GM21825 (cell line): ENCODE data around the gene PKDCC.
"Not testable (repeated sequence)": the region's sequence is repeated elsewhere in the genome, so short reads cannot be mapped to it uniquely, and the experiment has no call there.

Experiments used
- ATAC-seq: cut with Tn5 transposase; IDR thresholded peaks from one replicate; pipeline ENCODE4 v1.9.1; 2021; ENCODE audit warnings: mild to moderate bottlenecking, moderate library complexity; ENCODE audit not compliant: unreplicated experiment

Gene PKDCC

DNA sequence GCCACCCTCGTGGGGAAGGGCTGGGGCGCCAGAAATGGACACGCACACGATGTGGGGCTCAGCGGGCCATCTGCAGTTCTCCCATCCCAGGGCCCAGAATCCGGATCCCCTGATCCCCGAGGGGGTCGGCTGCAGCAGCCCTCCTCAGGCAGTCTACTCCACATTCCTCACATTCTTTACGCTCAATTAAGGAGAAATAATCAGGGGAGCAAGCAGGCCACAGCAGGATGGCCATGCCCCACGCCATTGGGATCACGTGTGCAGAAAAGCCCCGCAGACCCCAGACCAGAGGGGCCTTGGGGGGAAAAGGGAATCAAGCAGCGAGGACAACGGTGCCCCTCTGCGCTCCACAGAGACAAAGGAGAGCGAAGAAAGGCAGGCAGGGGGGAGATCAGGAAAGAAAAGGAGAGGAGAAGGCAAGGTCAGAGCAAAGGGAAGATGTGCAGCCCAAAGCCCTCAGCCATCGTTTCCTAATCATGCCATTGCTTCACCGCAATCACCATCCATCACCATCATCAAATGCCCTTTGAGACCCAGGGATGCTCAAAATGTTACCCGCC is 17.5 kb upstream of the PKDCC start:
- no peak for ATAC-seq

DNA sequence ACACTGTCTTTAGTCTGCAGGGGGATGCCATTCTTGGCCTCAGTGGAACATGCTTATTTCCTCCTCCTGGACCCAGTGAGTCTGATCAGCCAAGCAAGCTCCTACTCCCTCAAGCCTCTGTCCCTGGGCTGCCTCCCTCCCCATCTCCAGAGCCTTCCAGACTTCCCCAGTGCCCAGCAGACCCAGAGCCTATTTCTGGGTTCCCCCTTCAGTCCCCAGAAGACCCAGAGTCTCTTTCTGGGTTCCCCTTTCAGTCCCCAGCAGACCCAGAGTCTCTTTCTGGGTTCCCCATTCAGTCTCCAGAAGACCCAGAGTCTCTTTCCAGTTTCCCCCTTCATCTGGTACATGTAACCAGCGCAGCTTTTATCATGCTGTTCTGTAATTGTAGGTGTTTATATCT is 17.0 kb upstream of the PKDCC start:
- no peak for ATAC-seq

DNA sequence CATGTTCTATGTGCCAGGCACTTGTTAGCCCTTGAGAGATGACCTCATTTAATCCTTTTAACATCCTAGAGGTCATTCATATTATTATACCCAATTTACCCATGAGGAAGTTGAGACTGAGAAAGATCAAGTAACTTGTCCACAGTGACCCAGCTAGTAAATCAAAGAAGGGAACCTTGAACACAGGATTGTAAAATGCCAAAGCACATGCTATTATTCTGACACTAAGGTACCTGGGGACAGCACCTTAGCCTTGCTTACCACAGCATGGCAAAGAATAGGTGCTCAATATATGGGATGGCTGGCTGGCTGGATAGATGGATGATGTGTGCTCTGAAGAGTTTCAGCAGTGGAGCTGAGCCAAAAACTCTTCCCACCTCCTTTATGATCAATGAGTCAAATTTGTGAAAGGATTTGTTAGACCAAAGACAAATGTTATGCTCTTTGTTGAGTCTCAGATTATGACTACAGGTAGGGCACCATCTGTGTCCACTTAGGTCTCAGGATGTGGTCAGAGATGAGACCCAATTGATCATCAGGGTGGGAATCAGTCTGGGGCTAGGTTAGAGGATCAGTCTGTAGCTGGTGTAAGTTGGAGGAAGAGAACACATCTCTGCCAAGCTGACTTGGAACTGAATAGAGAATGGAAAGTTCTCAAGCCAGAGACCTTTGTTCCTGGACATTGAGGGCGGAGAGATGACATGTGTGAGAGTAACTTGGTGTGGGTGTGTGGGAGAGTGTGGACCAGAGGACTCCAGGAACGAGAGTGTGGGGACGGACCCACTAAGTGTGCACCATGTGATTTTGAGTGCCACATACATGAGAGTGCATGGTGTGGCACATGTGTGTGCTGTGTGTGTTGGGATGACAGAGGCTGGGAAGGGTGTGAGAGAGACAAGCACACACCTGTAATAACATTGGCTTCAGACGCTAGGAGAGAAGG is 16.3 kb upstream of the PKDCC start:
- ATAC-seq: no peak

DNA sequence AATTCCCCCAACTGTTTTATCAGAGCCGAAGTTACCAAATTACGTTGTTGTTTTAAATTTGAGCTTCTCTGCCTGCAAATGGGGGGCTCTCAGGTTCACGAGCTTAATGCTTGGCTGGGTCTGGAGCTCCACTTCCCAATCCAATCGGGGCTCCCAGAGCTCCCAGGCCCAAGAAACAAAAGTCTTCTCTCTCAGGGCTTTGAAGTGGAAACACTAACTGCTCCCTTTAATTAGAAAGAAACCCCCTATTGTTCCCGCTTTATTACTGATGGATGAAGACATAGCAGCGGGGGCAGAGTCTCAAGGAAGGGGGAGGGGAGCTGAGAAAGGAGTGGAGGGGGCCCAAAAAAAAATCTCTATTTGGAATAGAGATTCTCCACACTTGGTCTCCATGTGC is 15.6 kb upstream of the PKDCC start:
- no peak for ATAC-seq

DNA sequence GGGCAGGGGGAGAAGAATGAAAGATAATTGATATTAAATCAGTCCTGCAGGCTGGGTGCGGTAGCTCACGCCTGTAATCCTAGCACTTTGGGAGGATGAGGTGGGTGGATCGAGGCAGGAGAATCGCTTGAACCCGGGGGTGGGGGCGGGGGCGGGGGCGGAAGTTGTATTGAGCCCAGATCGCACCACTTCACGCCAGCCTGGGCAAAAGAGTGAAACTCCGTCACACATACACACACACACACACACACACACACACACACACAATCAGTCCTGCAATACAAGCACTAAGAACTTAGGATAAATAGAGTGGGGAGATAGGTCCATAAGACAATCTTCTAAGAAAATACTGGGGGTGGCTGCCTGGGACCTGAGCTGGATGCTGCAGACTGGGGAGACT is 15.1 kb upstream of the PKDCC start:
- no peak for ATAC-seq

DNA sequence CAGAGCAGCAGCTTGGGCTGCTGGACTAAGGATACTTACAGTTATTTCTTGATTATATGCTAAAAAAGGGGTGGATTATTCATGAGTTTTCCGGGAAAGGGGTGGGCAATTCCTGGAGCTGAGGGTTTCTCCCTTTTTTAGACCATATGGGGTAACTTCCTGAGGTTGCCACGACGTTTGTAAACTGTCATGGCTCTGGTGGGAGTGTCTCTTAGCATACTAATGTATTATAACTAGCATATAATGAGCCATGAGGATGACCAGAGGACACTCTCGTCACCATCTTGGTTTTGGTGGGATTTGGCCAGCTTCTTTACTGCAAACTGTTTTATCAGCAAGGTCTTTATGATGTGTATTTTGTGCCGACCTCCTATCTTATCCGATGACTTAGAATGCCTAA is 13.7 kb upstream of the PKDCC start:
- not testable (repeated sequence) for ATAC-seq

DNA sequence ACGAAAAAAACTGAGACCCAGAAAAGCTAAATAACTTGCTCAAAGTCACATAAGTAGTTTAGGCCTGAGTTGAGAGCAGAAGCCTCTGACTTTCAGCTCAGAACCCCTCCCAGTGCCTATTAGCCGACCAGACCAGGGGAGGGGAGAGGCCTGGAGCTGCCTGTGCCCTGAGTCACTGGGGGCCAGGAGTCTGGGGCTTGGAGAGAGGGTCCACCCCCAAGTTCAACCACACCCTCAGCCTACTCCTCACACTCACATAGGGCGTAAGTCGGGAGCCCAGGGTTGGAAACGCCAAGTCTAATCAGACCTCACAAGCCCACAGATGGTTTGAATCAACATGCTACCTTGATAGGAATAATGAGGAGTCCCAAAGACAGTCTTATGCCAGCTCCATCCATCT is 12.6 kb upstream of the PKDCC start:
- no peak for ATAC-seq

DNA sequence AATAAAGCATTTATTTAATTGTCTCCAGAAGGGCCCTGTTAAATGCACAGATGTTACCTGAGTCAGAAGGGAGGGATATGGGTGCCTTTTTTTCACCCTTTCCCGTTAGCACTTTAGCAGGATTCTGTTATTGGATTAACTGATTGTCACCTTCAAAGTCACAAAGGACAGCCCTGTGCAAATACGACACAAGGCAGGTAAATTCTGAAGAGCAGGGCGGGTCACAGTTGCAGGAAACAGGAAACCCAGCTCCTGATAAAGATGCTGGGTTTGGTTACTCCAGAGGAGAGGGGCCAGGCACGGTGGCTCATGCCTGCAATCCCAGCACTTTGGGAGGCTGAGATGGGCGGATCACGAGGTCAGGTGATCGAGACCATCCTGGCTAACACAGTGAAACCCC is 11.4 kb upstream of the PKDCC start:
- no peak for ATAC-seq

DNA sequence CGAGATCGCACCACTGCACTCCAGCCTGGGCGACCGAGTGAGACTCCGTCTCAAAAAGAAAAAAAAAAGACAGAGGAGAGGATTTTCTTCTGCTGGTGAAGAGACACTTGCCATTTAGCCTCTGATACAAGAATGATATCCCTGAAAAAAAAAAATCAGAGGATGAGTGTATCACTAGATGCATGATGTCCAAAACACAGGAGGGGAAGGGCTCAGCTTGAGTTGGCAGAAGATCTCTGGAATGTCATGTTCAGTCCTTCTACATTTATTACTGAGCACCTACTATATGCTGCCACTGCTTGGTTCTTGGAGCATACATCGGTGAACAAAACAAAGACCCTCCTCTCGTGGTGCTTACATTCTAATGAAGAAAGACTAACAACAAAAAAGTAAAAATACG is 10.9 kb upstream of the PKDCC start:
- ATAC-seq: no peak

DNA sequence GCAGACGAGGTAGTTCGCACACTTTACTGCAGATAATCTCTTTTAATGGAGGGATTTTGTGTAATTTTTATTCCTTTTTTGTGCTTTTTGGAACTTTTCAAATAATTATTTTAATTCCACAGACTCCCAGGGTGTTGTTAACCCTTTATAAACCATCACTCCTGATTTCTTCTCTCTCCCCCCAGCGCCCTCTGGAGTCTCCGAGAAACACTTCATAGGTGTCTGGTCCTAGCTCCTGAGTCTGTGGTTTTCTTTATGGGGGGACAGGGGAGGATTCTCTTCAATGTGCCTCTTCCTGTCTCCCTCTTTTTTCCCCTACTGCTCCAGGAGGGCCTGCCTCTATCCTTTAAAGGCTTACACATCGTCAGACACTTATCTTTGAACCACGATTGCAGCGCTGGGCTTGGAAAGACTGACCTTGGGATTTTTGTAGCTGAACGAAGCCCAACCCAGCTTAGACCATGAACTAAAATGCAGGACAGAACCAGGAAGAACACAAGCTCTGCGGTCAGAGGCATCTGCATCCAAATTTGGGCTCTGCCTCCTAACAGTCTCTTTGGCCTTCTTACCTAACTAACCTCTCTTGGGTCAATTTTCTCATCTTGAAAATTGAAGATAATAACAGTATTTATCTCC is 7.1 kb upstream of the PKDCC start:
- ATAC-seq: no peak

DNA sequence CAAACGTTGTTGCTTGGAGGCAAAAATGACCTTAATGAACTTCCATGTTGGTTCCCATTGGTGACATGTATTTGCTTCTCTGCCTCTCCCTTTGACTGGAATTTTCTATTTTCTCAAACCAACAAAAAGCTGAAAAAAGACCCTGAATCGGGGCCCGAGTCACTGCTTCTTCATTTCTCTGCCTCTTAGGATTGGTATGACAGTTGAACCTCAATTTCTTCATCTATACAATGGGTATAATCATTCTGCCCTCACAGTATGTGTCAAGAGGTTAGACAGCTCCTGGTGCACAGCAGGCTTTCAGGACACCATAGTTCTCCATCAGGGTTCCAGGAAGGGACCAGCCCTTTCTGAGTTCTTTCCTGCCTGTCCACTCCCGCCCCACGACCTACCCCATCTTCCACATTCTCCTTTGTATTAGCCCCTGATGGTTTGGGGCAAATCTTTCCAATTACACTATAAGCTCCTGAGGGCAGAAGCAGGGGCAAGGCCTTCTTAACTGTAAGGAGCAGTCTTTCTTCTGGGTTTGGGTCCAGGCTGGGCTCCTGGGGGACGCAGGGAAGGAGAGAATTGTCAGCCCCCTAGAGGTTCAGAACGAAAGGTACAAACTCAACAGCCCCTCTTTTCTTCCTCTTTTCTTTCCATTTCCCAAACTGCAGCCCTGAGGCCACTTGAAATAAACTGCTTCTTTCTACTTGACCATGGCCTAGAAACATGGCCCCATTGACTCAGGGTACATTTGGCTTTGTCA is 6.3 kb upstream of the PKDCC start:
- no peak for ATAC-seq

DNA sequence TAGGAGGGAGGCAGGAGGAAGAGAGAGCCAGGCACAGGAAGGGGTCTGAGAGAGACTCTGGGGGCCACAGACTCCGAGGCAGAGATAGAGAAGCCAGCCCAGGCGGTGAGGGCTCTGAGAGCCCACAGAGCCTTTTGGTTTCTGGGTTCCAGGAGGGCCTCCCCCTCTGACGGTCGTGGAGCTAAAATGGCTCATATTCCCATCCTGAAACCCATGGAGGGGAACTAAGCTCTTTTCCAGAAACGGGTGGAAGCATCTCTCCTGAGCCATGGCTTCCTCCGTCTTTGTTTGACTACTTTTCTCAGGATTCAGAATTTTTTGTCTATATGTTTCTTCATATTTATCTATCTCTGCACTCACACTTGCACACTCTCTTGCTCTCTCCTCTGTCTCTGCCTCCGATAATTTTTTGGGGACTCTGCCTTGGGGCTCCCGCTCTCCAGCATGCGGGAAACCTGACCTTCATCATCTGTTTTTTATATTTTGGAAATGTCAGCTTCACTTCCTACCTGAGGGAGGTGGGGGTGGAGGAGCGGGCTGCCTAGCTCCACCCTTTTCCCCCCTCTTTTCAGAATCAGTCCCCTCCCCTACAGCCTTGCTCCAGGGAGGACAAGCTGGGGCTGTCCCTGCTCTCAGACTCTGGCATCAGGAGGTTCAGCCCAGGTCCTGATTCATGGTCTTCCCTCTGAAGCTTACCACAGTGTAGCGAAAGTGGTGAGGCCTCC is 5.0 kb upstream of the PKDCC start:
- ATAC-seq: no peak

DNA sequence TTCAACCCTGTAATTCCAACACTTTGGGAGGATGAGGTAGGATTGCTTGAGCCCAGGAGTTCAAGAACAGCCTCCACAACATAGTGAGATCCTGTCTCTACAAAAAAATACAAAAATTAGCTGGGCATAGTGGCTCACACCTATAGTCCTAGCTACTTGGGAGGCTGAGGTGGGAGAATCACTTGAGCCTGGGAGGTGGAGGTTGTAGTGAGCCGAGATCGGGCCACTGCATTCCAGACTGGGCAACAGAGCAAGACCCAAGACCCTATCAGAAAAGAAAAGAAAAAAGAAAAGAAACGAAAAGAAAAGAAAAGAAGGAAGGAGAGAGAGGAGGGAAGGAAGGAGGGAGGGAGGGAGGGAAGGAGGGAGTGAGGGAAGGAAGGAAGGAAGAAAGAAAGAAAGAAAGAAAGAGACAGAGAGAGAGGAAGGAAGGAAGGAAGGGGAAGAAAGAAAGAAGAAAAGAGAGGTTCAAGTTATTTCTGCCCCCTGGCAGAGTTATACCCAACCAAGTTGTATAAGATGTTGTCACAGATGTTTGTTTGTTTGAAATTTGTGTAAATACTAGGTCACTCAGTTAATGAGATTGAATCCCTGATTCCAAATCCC is 3.9 kb upstream of the PKDCC start:
- no peak for ATAC-seq

DNA sequence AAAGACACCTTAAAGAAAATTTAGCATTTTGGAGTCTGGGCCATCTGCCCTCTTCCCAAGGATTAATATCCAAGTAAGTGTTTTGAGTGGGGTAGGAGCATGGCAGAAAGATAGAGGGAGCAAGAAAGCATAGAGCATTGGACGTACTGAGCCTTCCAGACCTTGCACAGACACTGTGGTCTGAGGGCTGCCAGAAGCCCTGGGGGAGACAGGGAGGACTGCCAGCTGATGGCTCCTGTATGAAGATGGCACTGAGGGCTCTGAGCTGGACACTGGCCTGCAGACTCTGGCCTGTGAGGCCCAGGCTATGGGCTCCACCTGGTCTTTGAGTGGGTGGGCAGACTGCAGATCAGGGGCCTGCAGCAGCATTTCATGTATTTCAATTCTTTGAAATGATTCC is 2.9 kb upstream of the PKDCC start:
- no peak for ATAC-seq

DNA sequence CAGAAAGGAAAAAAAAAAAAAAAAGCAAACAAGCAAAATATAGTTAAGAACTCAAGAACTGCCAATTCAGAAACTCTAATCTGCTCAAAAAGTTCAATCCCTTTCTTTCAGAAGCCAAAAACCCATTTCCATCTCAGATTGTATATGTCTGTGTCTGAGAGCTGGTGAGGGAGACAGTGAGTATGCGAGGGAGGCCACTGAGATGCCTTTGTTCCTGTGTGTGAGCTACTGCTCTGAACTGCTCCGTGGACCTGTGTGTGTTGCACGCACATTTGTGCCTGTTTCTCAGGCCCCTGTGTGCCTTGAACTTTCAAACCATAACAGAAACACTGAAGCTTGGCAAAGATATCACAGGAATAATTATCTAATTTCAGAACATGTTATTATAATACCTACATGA is 2.5 kb upstream of the PKDCC start:
- ATAC-seq: no peak

DNA sequence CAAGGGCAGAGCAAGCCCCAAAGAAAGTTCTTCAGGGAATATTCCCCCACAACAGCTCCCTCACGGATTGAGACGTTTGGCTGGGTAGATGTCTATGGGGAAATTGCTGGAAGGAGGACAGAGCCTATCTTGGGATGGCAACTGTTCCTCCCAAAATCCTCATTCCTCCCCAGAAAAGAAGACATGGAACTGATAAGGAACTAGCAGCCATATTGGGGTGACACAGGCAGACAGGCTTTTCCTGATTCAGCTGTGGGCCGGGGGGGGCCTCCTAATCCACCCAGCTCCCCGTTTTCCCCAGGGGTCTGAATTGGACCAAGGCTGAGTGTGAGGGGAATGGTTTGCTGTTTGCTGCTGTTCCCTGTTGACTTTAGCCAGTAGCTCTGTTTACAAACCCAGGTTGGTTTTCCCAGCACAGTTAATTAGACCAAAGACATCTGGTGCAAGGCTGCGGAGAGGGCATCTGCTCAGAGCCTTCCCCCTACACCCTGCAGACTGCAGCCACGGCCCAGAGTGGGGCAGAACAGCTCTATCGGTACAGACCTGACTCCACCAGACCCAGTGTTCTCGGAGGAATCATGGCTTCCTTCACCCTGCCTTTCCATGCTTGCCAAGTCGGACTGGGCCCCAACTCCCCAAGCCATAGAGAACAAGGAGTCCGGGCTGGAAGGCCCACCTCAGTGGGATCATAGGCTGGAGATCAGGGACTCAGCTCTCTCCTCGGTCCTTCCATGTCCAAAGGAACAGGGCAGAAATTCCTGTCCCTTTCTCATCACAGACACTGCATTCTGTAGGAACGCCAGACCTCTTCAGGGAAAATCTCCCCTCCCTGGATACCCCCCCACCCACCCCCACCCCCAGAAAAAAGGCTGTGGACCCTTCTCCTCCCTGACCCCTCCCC is 1.7 kb upstream of the PKDCC start:
- ATAC-seq: no peak

DNA sequence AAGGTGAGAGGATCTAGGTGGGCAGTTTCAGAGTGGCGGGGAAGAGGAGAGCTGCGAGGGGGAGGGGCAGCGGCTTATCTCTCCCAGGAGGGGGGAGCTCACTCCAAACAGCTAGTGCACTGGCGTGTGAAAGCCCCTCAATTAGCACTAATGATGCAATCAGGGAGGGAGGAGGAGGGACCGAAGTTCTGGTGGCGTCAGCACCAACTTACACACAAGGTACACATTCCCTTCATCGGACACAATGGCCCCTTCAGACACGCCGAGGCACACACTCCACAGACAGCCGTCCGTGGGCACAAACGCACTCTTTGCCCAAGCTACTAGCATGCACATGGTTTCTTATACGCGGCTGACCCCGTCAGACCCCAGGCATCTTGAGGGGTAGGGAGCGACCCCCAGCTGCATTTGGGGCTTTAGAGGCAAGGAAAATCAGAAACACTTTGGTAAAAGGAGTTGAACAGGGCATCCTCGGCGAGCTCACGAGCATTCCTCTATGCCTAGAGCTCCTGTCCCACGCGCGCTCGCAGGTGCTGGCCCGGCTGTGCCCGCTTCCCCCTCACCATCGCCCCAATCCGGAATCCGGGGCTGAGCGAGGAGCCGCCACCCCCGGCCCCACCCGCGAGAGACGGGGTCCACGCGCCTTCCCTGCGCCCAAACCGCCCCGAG is 868 bp upstream of the PKDCC start:
- ATAC-seq: no peak

DNA sequence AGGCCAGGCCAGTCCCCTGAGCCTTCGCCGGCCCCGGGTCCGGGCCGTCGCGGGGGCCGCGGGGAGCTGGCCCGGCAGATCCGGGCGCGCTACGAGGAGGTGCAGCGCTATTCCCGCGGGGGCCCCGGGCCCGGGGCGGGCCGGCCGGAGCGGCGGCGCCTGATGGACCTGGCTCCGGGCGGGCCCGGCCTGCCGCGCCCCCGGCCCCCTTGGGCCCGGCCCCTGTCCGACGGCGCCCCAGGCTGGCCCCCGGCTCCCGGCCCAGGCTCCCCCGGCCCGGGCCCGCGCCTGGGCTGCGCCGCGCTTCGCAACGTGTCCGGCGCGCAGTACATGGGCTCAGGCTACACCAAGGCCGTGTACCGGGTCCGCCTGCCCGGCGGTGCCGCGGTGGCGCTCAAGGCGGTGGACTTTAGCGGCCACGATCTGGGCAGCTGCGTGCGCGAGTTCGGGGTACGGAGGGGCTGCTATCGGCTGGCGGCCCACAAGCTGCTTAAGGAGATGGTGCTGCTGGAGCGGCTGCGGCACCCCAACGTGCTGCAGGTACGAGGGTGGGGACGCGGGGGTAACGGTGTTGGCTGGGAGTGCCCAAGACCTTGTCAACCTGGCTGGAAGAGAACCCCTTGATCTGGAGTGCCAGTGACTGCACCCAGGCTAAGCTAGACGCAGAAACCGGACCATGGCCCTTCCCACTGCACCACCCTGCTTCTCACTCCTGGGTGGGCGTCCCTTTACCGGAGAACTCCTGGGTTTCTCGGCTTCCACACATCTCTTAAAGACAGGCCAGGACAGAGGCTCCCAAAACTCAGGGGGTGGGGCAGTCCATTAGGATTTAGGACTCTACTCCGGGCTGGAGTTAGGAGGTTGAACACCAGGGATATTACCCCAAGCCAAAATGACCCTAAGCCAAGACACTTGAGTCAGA is 739 bp downstream of the PKDCC start:
- no peak for ATAC-seq
